Kidney capillary endothelial cell (primary cell): Measurements from ENCODE around the gene PIGP.
"Not testable (repeated sequence)": the region's sequence is repeated elsewhere in the genome, so short reads cannot be mapped to it uniquely, and the experiment has no call there.

Experiments used
- DNase-seq: peaks from one replicate; pipeline ENCODE4 v3.0.0-alpha.2; 2018; ENCODE audit warnings: low spot score

The PIGP gene

GRCh38 chr21:37044643-37045042 lies 28.2 kb downstream of the PIGP start:
- DNase-seq, result no peak

GRCh38 chr21:37043818-37044217 lies 29.1 kb downstream of the PIGP start:
- DNase-seq, result peak; percentile 20

GRCh38 chr21:37041706-37042271 lies 31.1 kb downstream of the PIGP start:
- no peak for DNase-seq

GRCh38 chr21:37040212-37040611 lies 32.7 kb downstream of the PIGP start:
- DNase-seq, result no peak

- no peak for DNase-seq
These were observed 33.3 kb downstream of the PIGP start for GRCh38 chr21:37039411-37040075.

- DNase-seq, result no peak
These were observed 36.7 kb downstream of the PIGP start for GRCh38 chr21:37036177-37036576.

- not testable (repeated sequence) for DNase-seq
These were observed 38.5 kb downstream of the PIGP start for GRCh38 chr21:37034394-37034793.

- DNase-seq, result peak; percentile 21
These were observed 39.9 kb downstream of the PIGP start for GRCh38 chr21:37032877-37033471.

- no peak for DNase-seq
These were observed 40.6 kb downstream of the PIGP start for GRCh38 chr21:37032293-37032692.

- no peak for DNase-seq
These were observed 42.0 kb downstream of the PIGP start for GRCh38 chr21:37030864-37031263.

GRCh38 chr21:37028570-37028969 lies 44.3 kb downstream of the PIGP start:
- DNase-seq, result no peak

- DNase-seq, result no peak
These were observed 46.4 kb downstream of the PIGP start for GRCh38 chr21:37026499-37026898.

- DNase-seq, result no peak
These were observed 54.8 kb downstream of the PIGP start for GRCh38 chr21:37017951-37018679.
